Fibroblast of lung (primary cell): ENCODE data around the gene RBM45.

Experiments
- EZH2 ChIP-seq: IDR thresholded peaks from 2 replicates; pipeline ENCODE4 v1.5.1; 2012; ENCODE audit warnings: low read length, control low read depth, mild to moderate bottlenecking; ENCODE audit errors: missing control alignments
- TF ChIP-seq, protein P1 (sequence below), 2 donors: IDR thresholded peaks in 1 of 2; conservative IDR thresholded peaks in 1 of 2; 1 replicate in 1 of 2; 2 replicates in 1 of 2; pipeline ENCODE4 v1.5.1; 2011 to 2012; ENCODE audit warnings: low read length in 2 of 2, control low read depth in 1 of 2, inconsistent platforms in 1 of 2, low read depth in 1 of 2, mild to moderate bottlenecking in 1 of 2

DNA sequence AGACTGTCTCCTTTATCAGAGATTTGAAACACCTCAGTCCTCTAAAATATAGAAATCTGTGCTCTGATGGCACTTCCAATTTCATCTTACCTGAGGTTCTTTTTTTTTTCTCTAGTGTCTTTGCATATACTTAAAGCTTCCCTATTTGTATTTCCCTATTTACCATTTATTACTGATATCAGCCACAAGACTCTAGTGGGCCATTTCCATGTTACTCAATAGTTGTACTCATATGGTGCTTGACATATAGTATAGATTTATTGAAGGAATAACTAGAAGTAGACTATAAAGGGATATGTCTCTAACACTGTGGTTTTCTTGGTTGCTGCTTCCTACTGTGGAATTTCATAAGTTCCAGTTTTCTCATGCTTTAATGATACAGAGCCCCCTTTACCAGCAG is 3.0 kb downstream of the RBM45 start:
- TF ChIP-seq, protein P1, sequence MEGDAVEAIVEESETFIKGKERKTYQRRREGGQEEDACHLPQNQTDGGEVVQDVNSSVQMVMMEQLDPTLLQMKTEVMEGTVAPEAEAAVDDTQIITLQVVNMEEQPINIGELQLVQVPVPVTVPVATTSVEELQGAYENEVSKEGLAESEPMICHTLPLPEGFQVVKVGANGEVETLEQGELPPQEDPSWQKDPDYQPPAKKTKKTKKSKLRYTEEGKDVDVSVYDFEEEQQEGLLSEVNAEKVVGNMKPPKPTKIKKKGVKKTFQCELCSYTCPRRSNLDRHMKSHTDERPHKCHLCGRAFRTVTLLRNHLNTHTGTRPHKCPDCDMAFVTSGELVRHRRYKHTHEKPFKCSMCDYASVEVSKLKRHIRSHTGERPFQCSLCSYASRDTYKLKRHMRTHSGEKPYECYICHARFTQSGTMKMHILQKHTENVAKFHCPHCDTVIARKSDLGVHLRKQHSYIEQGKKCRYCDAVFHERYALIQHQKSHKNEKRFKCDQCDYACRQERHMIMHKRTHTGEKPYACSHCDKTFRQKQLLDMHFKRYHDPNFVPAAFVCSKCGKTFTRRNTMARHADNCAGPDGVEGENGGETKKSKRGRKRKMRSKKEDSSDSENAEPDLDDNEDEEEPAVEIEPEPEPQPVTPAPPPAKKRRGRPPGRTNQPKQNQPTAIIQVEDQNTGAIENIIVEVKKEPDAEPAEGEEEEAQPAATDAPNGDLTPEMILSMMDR (conservative IDR thresholded peaks at IDR 0.05 in 1 of 2, IDR thresholded peaks at IDR 0.05 in 1 of 2; ENCODE audit: low read depth in 1 of 2, low read length in 2 of 2), result no peak
- no peak for TF ChIP-seq EZH2
